Measurements from ENCODE around the gene SEC61B.
"Not testable (repeated sequence)": the region's sequence is repeated elsewhere in the genome, so short reads cannot be mapped to it uniquely, and the experiment has no call there.

Gene SEC61B

GRCh38 chr9:99237356-99237755 lies 15.3 kb downstream of the SEC61B start:
- H3K4me1 Mint-ChIP-seq = peaks cover 8% of the 10 kb centered on the region
- peaks cover 9% of the 10 kb centered on the region for H3K36me3 Mint-ChIP-seq (ENCODE audit: low read depth)
- no peak overlapping the region for H3K4me3 Mint-ChIP-seq
- H3K27ac Mint-ChIP-seq = no peak overlapping the region
- no peak for TF ChIP-seq CTCF (IDR thresholded peaks at IDR 0.05)
- H3K27me3 Mint-ChIP-seq (ENCODE audit: low read depth, poor library complexity) = no peaks in the 10 kb centered on the region
- no peak for DNase-seq
- no peaks in the 10 kb centered on the region for H3K9me3 Mint-ChIP-seq

GRCh38 chr9:99237849-99238248 lies 15.8 kb downstream of the SEC61B start:
- not testable (repeated sequence) for H3K27me3 Mint-ChIP-seq (ENCODE audit: low read depth, poor library complexity); DNase-seq; H3K9me3 Mint-ChIP-seq; H3K4me1 Mint-ChIP-seq; H3K27ac Mint-ChIP-seq; H3K4me3 Mint-ChIP-seq; H3K36me3 Mint-ChIP-seq (ENCODE audit: low read depth)

GRCh38 chr9:99238331-99238730 lies 16.2 kb downstream of the SEC61B start:
- Mint-ChIP-seq H3K9me3 (no peaks in the 10 kb centered on the region), H3K36me3 (ENCODE audit: low read depth) (peaks cover 9% of the 10 kb centered on the region), H3K4me1 (peaks cover 8% of the 10 kb centered on the region), H3K27ac (no peak overlapping the region), H3K27me3 (ENCODE audit: low read depth, poor library complexity) (no peaks in the 10 kb centered on the region), H3K4me3 (no peak overlapping the region)
- no peak for DNase-seq
- no peak for TF ChIP-seq CTCF (IDR thresholded peaks at IDR 0.05)

- Mint-ChIP-seq H3K4me1 (peaks cover 8% of the 10 kb centered on the region), H3K4me3 (no peak overlapping the region), H3K27me3 (ENCODE audit: low read depth, poor library complexity) (no peaks in the 10 kb centered on the region), H3K36me3 (ENCODE audit: low read depth) (peaks cover 9% of the 10 kb centered on the region), H3K9me3 (no peaks in the 10 kb centered on the region), H3K27ac (peak overlapping the region; percentile 60)
- DNase-seq = no peak
- no peak for TF ChIP-seq CTCF (IDR thresholded peaks at IDR 0.05)
Measured at GRCh38 chr9:99239341-99240060, 17.4 kb downstream of the SEC61B start.

- no peaks in the 10 kb centered on the region for H3K27me3 Mint-ChIP-seq (ENCODE audit: low read depth, poor library complexity)
- H3K4me1 Mint-ChIP-seq = peaks cover 8% of the 10 kb centered on the region
- no peak for DNase-seq
- H3K9me3 Mint-ChIP-seq = no peaks in the 10 kb centered on the region
- TF ChIP-seq CTCF (IDR thresholded peaks at IDR 0.05) = no peak
- H3K27ac Mint-ChIP-seq = no peak overlapping the region
- no peak overlapping the region for H3K4me3 Mint-ChIP-seq
- peaks cover 9% of the 10 kb centered on the region for H3K36me3 Mint-ChIP-seq (ENCODE audit: low read depth)
Measured at GRCh38 chr9:99241106-99241505, 19.0 kb downstream of the SEC61B start.

GRCh38 chr9:99244344-99245260 lies 22.5 kb downstream of the SEC61B start:
- DNase-seq = no peak
- TF ChIP-seq CTCF (IDR thresholded peaks at IDR 0.05) = no peak
- H3K36me3 Mint-ChIP-seq (ENCODE audit: low read depth) = no peaks in the 10 kb centered on the region
- no peak overlapping the region for H3K4me3 Mint-ChIP-seq
- no peaks in the 10 kb centered on the region for H3K27me3 Mint-ChIP-seq (ENCODE audit: low read depth, poor library complexity)
- H3K9me3 Mint-ChIP-seq = no peaks in the 10 kb centered on the region
- H3K4me1 Mint-ChIP-seq = peaks cover 5% of the 10 kb centered on the region
- H3K27ac Mint-ChIP-seq = peak overlapping the region; percentile 6
